Measurements from ENCODE around the gene CCNL1. TPM values are rescaled to one million over a fixed set of nuclear protein-coding genes. Genes with fewer than 3 reads are reported as not detected.

The CCNL1 gene
- total and polyA plus RNA-seq, 2 of the 8 experiments (the other 6 are each of a cell fraction or from before 2014, with no cell fraction given), result 64.5 to 68.6 TPM

GRCh38 chr3:157103860-157104259 is 56.1 kb downstream of the CCNL1 start:
- Histone ChIP-seq H2BK120ac (replicated peaks; ENCODE audit: low read depth, low read length) (no peak overlapping the region), H3K23me2 (ENCODE audit: low read depth, low read length) (no peaks in the 10 kb centered on the region), H3K4me1 (replicated peaks in 1 of 4; ENCODE audit: control insufficient read depth in 3 of 4, insufficient read depth in 4 of 4, low read length in 3 of 4) (peaks cover 0 to 9% (median 4%) of the 10 kb centered on the region in 4 experiments; a peak in 4 of 7 replicates), H3K79me1 (ENCODE audit: low read depth, low read length) (no peaks in the 10 kb centered on the region; the same call in 1 of the 2 replicates), H3K36me3 (ENCODE audit: control insufficient read depth in 2 of 4, insufficient read depth in 4 of 4, low read length in 3 of 4) (no peaks in the 10 kb centered on the region), H2BK12ac (ENCODE audit: low read depth, low read length) (no peak overlapping the region), H3K9ac (replicated peaks in 1 of 4; ENCODE audit: extremely low read depth in 1 of 4, low read depth in 3 of 4, low read length in 3 of 4) (no peak overlapping the region), H4K20me1 (replicated peaks in 1 of 2; ENCODE audit: control insufficient read depth in 1 of 2, insufficient read depth in 2 of 2, low read length in 2 of 2) (no peaks in the 10 kb centered on the region), H2AK5ac (ENCODE audit: low read depth, low read length) (no peak overlapping the region), H3K23ac (ENCODE audit: insufficient read length) (no peak overlapping the region), H3K18ac (ENCODE audit: extremely low read depth, low read length) (no peak overlapping the region), H2BK20ac (ENCODE audit: low read length) (no peak overlapping the region), H2AFZ (ENCODE audit: low read length) (no peak overlapping the region), H3K14ac (ENCODE audit: insufficient read length) (no peak overlapping the region), H2BK15ac (ENCODE audit: low read length) (no peak overlapping the region), H3K56ac (replicated peaks; ENCODE audit: insufficient read length, low read depth, low read length) (no peak overlapping the region), H3K79me2 (ENCODE audit: control insufficient read depth in 1 of 2, insufficient read depth in 2 of 2, low read length in 2 of 2) (no peaks in the 10 kb centered on the region), H3K27me3 (replicated peaks in 1 of 4; ENCODE audit: control insufficient read depth in 3 of 4, extremely low read depth in 1 of 4, insufficient read depth in 3 of 4, low read length in 3 of 4) (no peaks in the 10 kb centered on the region), H3K4me2 (ENCODE audit: insufficient read depth in 1 of 2, low read depth in 2 of 2, low read length in 2 of 2) (no peak overlapping the region), H3K9me3 (ENCODE audit: insufficient read depth in 2 of 2, low read depth in 1 of 2, low read length in 1 of 2) (no peaks in the 10 kb centered on the region), H4K91ac (replicated peaks; ENCODE audit: insufficient read length, low read length) (no peak overlapping the region), H3K27ac (ENCODE audit: low read depth, low read length) (no peak overlapping the region), H4K5ac (ENCODE audit: insufficient read length, low read depth, low read length) (no peak overlapping the region), H2BK5ac (ENCODE audit: low read depth, low read length) (no peak overlapping the region), H4K8ac (ENCODE audit: extremely low read depth, insufficient read depth, low read length) (no peak overlapping the region), H3K4ac (replicated peaks; ENCODE audit: insufficient read length, low read depth, low read length) (no peak overlapping the region), H3K4me3 (ENCODE audit: extremely low read depth in 1 of 4, insufficient read depth in 2 of 4, low read depth in 3 of 4, low read length in 4 of 4) (no peak overlapping the region)
- DNase-seq (ENCODE audit: low read depth in 1 of 2, low spot score in 2 of 2) (no peak), FAIRE-seq (no peak)
- WGBS, 2 experiments (ENCODE audit: extremely low coverage in 1 of 2, insufficient coverage in 1 of 2, insufficient read length in 1 of 2, insufficient replicate concordance in 2 of 2, low coverage in 1 of 2, low lambda C conversion rate in 2 of 2, missing lambda C conversion rate in 1 of 2), result 87% methylated on average over 2 of the region's 2 CpGs; no CpG with 5 or more reads in 1 of the 2 experiments
- ChIA-PET CTCF (ENCODE audit: partially characterized antibody) (interaction anchor here (0.7 to 56.4 kb wide), 7 partner anchors 11 to 414 kb away, joined by 3 to 1014 read pairs (median 4); no protein-coding TSS in a partner anchor), POLR2A (ENCODE audit: partially characterized antibody) (interaction anchor here (1.0 to 1.1 kb wide), 2 partner anchors 9 to 12 kb away, joined by 4 to 5 read pairs; no protein-coding TSS in a partner anchor)
- no peak for TF ChIP-seq NRF1 (IDR thresholded peaks at IDR 0.05; ENCODE audit: low read depth, low read length)
- TF ChIP-seq SP1 (IDR thresholded peaks at IDR 0.05; ENCODE audit: low read depth, low read length), result no peak
- no peak for TF ChIP-seq BACH1 (IDR thresholded peaks at IDR 0.05; ENCODE audit: low read length)
- TF ChIP-seq SIN3A (conservative IDR thresholded peaks at IDR 0.05 in 1 of 2, IDR thresholded peaks at IDR 0.05 in 1 of 2; ENCODE audit: low read depth in 1 of 2, low read length in 2 of 2), result no peak
